ENCODE data around the gene DDX24. TPM values are rescaled to one million over a fixed set of nuclear protein-coding genes. Genes with fewer than 3 reads are reported as not detected.
A peak's percentile ranks its signal among the peaks of the same experiment; 100 is the strongest.

Gene DDX24
- total RNA-seq, 4 donors from 2014 or later: 66.2 to 210 (median 72.5) TPM

- Histone ChIP-seq H3K4me3 (no peak overlapping the region), H3K27ac (no peak overlapping the region), H3K4me1 (peaks cover 0 to 18% (median 3%) of the 10 kb centered on the region in 4 donors), H3K9me3 (peaks cover 0 to 13% (median 4%) of the 10 kb centered on the region in 4 donors), H3K36me3 (no peaks in the 10 kb centered on the region), H3K27me3 (no peaks in the 10 kb centered on the region)
- DNase-seq: peak in 1 of 3 donors; percentile 28
- TF ChIP-seq CTCF (IDR thresholded peaks at IDR 0.05): no peak
- no peak for TF ChIP-seq POLR2A (IDR thresholded peaks at IDR 0.05)
These were observed 36.9 kb upstream of the DDX24 start for GRCh38 chr14:94117856-94118255.

- H3K27ac ChIP-seq: no peak overlapping the region
- no peaks in the 10 kb centered on the region for H3K36me3 ChIP-seq
- TF ChIP-seq CTCF (IDR thresholded peaks at IDR 0.05) (no peak), POLR2A (IDR thresholded peaks at IDR 0.05) (no peak)
- H3K4me1 ChIP-seq: peaks cover 0 to 26% (median 3%) of the 10 kb centered on the region in 4 donors
- H3K4me3 ChIP-seq: no peak overlapping the region
- no peak for DNase-seq
- no peaks in the 10 kb centered on the region for H3K27me3 ChIP-seq
- peaks cover 0 to 13% (median 4%) of the 10 kb centered on the region in 4 donors for H3K9me3 ChIP-seq
These were observed 35.7 kb upstream of the DDX24 start for GRCh38 chr14:94116701-94117100.

- no peaks in the 10 kb centered on the region for H3K27me3 ChIP-seq
- H3K36me3 ChIP-seq: no peaks in the 10 kb centered on the region
- peaks cover 0 to 30% (median 3%) of the 10 kb centered on the region in 4 donors for H3K4me1 ChIP-seq
- H3K9me3 ChIP-seq: peaks cover 0 to 13% (median 4%) of the 10 kb centered on the region in 4 donors
- DNase-seq: peak in 1 of 3 donors; percentile 33
- no peak overlapping the region for H3K4me3 ChIP-seq
- TF ChIP-seq CTCF (IDR thresholded peaks at IDR 0.05) (no peak), POLR2A (IDR thresholded peaks at IDR 0.05) (no peak)
- H3K27ac ChIP-seq: peak overlapping the region in 1 of 4 donors; percentile 41
These were observed 34.6 kb upstream of the DDX24 start for GRCh38 chr14:94115631-94116030.

- Histone ChIP-seq H3K27me3 (no peaks in the 10 kb centered on the region), H3K36me3 (no peaks in the 10 kb centered on the region), H3K4me1 (peaks cover 0 to 31% (median 3%) of the 10 kb centered on the region in 4 donors), H3K4me3 (no peak overlapping the region), H3K9me3 (peaks cover 0 to 12% (median 4%) of the 10 kb centered on the region in 4 donors), H3K27ac (peak overlapping the region in 2 of 4 donors; percentile 41 to 47)
- peak in 1 of 3 donors; percentile 59 for DNase-seq
- TF ChIP-seq CTCF (IDR thresholded peaks at IDR 0.05) (no peak), POLR2A (IDR thresholded peaks at IDR 0.05) (no peak)
These were observed 34.1 kb upstream of the DDX24 start for GRCh38 chr14:94115058-94115591.

GRCh38 chr14:94114589-94115057, 33.6 kb upstream of the DDX24 start:
- H3K4me3 ChIP-seq: no peak overlapping the region
- H3K36me3 ChIP-seq: no peaks in the 10 kb centered on the region
- H3K9me3 ChIP-seq: peaks cover 0 to 8% (median 3%) of the 10 kb centered on the region in 4 donors
- no peak for DNase-seq
- no peaks in the 10 kb centered on the region for H3K27me3 ChIP-seq
- peaks cover 0 to 36% (median 3%) of the 10 kb centered on the region in 4 donors for H3K4me1 ChIP-seq
- no peak for TF ChIP-seq CTCF (IDR thresholded peaks at IDR 0.05)
- TF ChIP-seq POLR2A (IDR thresholded peaks at IDR 0.05): no peak
- H3K27ac ChIP-seq: peak overlapping the region in 2 of 4 donors; percentile 41 to 47
